ENCODE data around the gene COL4A4.

Gene COL4A4

GRCh38 chr2:226978300-226978699 lies 185.7 kb downstream of the COL4A4 start:
- no peak for DNase-seq

- DNase-seq, result no peak
These were observed 186.2 kb downstream of the COL4A4 start for GRCh38 chr2:226977775-226978190.

- no peak for DNase-seq
These were observed 190.2 kb downstream of the COL4A4 start for GRCh38 chr2:226973816-226974215.

- no peak for DNase-seq
These were observed 192.2 kb downstream of the COL4A4 start for GRCh38 chr2:226971770-226972169.

- DNase-seq, result no peak
These were observed 192.9 kb downstream of the COL4A4 start for GRCh38 chr2:226971084-226971483.

GRCh38 chr2:226970362-226970761 lies 193.6 kb downstream of the COL4A4 start:
- DNase-seq, result no peak

GRCh38 chr2:226969417-226970080 lies 194.5 kb downstream of the COL4A4 start:
- no peak for DNase-seq

GRCh38 chr2:226965376-226965775 lies 198.6 kb downstream of the COL4A4 start:
- no peak for DNase-seq

- DNase-seq, result no peak
These were observed 200.5 kb downstream of the COL4A4 start for GRCh38 chr2:226963528-226963927.

- no peak for DNase-seq
These were observed 201.7 kb downstream of the COL4A4 start for GRCh38 chr2:226962176-226962773.

- DNase-seq, result no peak
These were observed 204.6 kb downstream of the COL4A4 start for GRCh38 chr2:226959418-226959817.

- no peak for DNase-seq
These were observed 207.3 kb downstream of the COL4A4 start for GRCh38 chr2:226956659-226957058.

- no peak for DNase-seq
These were observed 210.2 kb downstream of the COL4A4 start for GRCh38 chr2:226953826-226954225.

GRCh38 chr2:226953206-226953605 lies 210.8 kb downstream of the COL4A4 start:
- no peak for DNase-seq
